NCI-H1092 (cell line): ENCODE data around the gene POPDC2.

Experiments used
- DNase-seq: peaks from one replicate; lab custom pipeline; 2025; lab: John Stamatoyannopoulos, UW

The POPDC2 gene

DNA sequence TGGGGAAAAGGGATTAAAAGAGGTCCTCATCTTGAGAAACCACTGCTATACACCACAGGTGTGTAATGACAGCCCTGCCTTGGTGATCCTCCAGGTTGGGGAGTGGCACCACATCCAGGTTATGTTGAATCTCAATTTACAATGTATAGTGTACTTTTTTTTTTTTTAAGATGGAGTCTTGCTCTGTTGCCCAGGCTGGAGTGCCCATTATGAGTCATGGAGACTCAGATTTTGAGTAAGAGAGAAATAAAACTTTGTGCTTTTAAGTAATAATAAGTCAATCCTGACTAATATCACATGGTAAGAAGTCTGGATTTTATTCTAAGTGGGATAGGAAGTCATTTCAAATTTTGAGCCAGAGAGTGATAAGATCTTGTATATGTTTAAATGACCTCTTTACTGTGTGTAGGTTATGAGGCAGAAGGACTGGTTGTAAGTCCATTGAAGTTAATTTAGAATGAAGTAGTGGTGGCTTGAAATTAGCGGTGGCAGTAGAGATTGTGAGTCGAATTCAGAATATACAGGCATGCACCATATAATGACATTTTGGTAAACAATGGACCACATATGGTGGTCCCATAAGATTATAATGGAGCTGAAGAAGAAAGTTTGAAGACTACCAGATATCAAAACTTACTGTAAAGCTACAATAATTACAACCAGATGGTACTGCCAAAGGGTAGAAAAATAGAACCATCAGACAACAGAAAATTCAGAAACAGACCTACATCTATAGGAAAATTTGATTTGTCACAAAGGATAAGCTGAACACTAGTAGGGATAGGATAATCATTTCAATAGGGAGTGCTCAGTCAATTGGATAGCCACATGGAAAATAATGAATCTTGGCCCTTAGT is 20.7 kb downstream of the POPDC2 start:
- DNase-seq = no peak

DNA sequence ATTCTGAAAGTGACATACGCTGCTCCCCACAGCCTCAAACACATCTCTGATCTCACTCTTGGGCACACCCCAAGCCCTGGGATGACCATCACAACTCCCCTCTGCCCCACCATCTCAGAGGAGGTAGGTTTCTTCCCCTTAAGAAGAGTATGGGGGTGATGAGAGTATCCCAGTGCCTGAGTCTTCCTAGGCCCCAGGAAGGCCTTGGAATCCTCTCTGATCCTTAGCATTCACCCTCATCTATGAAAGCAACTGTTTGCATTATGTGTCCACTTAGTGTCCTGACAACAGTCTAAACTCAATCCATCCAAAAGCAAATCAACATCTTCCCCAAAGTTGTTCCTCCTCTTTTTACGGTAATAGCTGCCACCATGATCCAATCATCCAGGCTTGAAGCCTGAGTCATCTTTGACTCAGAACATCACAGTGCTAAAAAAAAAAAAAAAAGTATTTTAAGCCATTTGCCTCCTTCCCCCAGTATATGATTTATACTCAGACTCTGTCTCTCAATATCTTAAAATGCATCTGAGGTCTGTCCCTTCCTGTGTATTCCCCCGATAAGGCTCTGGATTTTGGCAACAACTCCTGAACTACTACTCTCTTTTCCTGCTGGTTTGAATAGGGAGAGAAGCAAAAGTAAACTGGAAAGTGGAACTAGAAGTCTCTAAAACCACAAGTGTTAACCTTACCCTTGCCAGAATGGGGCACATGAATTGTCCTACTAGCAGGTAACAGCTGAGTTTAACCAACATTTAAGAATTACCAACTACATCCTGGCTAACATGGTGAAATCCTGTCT is 22.5 kb downstream of the POPDC2 start:
- DNase-seq = no peak

DNA sequence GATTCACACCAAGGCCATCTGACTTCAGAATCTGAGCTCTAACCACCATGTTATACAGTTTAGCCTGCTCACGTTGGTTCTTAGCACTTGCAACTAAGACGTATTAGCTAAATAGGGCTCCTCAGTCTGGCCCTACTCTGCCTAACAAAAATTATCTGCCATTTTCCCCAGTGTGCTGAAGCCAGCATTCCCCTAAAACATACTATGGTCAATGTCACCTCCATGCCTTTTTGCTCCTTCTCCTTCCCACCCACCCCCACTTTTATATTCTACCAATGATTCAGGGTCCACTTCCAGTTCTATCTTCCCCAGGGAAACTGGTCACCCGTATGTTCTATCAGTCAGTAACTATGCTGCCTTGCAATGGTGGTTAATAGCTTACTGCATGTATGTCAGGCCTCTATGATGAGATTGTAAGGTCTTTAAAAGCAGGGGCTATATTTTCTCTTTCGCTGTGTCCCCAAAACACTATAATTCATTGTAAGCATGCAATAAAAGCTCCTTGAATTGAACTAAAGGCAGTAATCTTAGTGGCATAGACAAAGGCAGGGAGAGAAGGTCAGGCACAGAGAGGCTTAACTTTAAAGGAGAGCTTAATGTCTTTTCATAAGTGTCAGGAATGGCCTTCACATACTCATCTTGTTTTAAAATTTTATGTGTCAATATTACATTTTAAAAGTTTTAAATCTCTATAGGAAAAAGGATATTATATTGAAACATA is 23.3 kb downstream of the POPDC2 start:
- DNase-seq = no peak

DNA sequence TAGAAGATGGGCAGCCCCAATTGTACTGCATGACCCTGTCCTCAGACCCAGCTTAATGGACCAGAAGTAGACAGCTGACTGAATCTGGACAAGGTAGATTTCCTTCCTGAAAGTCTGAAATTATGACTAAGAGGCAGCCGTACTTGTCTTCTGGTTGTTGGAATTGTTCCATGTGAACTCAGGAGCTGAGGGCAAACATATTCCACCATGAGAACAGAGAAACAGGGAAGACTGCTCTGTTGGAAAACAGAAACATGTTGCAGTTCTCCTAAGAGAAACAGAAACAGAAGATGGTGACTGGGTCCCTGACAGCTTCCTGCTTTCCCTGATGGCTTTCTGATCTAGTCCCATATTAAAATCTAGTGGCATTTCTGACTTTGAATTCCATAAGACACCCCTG is 24.1 kb downstream of the POPDC2 start:
- DNase-seq = no peak

DNA sequence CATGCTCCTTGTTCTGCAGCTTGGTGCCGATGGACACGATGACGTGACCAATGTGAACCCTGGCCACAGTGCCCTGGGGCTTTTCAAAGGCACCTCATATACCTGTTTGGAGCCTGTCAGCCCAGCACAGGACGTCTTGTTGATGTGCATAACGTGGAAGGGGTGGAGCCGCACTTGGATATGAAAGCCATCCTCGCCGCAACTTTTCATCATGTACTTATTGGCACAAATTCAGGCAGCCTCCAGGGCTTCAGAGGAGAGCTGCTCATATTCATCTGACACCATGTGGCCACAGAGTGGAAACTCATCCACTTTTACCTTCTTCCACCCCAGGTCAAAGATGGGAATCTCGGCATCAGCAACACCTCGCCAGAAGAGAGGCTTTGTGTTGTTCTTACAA is 24.7 kb downstream of the POPDC2 start:
- no peak for DNase-seq

DNA sequence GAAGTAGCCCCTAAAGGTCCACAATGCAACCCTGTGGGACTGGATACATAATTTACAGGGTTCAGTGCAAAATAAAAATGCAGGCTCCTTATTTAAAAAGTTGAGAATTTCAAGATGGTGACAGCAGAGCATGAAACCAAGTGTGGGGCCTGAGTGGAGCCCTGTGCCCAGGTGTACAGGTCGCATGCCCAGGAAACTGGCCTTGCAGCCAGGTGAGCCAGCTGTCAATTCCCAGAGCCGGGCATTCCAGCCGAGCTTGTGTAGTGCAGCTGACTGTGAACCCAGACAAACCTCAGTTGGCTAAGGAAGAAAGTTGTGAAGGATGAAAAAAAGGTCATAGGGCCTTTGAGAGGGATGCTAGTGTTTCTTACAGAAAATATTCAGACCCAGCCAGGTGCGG is 27.6 kb downstream of the POPDC2 start:
- no peak for DNase-seq

DNA sequence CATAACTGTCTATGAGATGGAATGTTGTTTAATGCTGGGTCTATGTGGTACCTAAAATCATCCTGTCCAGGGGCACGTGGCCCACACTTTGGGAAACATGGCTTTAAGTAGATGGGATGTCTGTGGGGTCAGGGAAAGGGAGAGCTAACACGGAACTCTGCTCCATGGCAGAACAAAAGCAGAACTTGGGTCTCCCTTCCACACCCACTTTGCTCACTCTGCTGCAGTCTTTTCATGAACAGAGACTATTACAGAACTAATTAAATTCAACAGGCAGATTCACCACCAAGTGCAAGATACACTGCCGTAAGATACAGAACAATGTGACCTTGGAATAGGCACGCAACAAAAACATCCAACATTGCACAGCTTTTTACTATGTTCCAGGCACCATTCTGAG is 28.2 kb downstream of the POPDC2 start:
- DNase-seq = no peak

DNA sequence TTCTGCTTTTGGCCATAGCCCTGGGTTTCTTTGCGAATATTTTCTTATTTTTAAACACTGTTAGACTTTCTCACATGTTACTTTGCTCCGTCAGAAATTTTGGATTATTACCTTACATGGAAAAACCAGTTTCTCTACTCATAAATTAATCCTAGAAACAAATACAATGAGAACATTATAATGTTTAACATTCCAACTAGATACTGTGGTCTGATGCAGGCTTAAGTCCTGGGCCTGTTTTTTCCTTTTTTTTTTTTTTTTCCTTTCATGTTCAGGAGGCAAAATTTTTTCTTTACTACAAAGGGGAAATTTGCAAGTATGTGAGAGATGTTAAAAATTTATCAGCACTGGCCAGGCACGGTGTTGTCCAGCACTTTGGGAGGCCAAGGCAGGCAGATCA is 28.9 kb downstream of the POPDC2 start:
- DNase-seq = no peak

DNA sequence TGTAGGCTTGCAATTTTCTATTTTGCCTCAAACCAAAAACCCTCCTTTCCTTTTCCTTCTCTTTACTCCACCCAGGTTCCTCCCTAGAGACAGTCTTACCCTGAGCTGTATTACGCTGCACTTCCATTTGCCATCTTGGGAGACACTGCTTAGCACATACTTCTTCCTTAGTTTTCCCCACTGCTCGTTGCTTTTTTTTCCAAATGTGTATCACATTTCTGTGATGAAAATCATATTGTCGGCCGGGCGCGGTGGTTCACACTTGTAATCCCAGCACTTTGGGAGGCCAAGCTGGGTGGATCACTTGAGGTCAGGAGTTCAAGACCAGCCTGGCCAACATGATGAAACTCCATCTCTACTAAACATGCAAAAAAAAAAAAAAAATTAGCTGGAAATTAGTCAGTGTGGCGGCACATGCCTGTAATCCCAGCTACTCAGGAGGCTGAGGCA is 29.5 kb downstream of the POPDC2 start:
- no peak for DNase-seq

DNA sequence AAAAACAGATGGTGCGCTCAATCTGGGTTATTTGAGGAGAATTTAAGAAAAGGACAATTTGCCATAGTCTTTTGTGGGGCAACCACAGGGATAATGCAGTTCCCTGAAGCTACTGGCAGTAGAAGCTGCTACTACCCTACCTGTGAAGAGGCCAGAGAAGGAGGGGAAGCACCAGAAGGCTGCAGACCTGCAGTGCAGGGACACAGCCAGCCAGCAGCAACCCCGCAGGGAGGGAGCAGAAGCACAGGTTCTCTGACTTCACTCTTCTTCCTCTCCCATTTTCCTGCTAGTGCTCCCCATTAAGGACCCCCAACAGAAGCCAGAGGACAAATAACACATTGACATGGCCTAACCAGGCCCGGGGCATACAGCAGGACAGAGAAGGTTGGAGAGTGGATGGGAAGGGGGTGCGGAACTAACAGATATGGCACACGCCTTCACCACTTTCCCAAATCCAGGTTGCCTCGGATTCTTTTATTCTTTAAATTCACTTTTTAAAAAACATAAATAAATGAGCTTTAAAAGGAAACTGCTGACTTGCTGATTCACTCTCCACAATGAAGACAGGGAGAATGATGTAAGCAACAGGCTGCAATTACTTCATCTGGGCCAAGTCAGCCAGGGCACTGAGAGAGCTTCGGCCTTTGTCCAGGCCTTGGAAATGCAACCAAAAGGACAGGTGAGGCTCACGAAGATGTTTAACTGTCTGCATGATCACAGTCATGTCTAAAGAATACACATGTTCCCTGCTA is 30.1 kb downstream of the POPDC2 start:
- no peak for DNase-seq

DNA sequence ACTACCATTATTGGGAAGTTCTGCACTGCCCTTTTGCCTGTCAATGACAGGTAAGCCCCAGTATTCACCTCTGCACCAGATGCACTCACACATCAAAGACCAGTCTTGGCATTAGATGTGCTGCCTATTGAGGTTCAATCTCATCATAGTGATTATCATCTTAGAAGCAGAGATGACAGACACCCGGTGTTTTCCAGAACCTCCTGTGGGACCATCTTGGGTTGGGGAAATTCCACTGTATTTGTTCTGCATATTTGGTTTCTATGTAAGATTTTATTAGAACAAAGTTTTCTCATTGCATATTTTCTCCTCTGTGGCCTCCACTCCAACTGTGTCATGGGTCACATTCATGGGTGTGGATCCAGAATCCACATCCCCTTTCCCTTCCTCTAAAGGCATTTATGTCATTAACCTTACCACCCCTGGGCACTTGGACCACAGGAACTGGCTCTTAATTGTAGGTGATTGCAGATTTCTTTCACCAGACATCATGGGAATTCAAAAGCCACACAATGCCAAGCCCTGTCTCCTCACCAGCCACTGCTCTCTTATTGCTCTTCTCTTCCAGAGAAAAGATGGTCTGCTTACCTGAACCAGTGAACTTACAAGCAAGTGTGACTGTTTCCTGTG is 31.5 kb downstream of the POPDC2 start:
- DNase-seq = no peak

DNA sequence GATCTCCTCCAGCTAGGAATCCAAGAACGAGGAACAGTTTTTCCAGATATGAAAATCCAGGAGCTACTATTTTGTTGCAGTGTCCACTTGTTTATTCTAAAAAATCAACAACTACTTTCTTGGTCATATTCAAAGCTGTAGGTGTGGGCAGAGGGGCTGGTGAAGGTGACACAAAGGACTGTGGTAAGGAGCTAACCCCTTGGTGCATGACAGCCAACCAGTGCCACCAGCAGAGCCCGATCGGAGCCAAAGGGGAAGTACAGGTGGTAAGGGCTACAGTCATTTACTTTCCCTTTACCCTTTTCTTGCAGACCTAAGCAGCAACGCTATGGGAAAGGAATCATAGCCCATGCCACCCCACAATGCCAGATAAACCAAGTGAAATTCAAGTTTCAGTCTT is 32.0 kb downstream of the POPDC2 start:
- DNase-seq = no peak

DNA sequence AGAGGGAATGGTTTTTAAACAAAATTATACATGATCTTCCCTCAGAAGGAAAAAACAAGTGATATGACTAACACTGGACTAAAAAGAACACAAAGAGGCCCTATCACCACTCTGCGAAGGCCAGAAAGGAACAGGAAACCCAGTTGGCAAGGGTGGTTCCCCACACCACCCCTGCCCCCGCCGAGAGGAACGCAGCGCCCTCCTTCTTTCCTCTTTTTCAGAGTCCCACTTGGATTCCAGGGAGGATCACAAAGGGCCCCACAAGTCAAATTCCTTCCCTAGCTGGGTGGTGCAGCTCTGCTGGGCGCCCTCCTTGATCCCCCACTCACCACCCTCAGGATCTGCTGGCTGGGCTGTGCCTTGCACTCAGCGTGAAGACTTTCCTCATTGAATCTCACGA is 32.9 kb downstream of the POPDC2 start:
- DNase-seq = no peak

DNA sequence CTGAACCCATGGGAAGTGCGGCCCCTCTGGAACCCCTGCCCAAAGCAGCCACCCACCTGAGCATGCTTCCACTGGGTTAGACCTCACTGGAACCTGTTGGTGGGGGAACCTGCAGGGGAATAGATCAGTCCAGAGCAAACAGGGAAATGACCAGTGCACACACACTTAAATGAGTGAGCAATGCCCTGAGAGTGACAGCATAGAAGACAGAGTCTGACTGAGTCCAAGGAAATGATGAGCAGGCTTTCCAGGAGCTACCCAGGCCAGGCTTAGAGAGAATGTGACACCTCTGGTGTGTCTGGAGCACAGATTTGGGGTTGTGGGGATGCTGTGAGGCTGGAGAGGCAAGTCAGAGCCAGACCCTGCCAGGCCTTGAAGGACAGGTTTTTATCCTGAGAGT is 34.2 kb downstream of the POPDC2 start:
- DNase-seq = no peak

DNA sequence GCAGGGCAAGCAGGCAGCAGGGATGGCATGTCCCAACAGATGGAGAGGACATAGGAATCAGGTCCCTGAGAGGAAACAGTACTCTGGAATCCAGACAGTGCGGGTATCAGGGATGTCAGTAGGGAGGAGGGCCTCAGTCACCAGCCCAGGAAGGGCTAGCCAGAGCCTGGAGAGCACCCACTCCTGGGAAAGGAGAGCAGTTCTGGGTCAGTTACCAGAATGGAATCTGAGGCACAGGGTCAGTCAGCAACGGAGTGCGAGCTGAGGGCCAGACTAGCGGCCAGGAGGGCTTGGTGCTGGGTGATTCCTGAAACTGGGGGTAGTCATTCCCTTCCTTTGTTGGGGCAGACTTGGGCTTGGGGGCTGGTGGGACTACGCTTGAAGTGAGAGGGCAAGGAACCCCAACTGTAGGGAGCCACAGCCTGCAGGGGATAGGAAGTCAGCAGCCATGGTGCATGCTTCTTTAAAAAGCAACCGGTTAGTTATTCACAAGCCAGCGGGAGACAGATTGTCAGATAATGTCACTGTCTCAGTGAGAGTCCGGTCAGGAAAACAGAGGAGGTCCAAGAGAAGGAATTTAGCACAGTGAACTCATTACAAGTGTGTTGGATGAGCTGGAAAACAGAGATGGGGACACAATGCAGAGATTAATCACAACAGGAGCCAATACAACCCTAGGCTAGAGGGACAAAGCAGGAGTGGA is 34.8 kb downstream of the POPDC2 start:
- no peak for DNase-seq

DNA sequence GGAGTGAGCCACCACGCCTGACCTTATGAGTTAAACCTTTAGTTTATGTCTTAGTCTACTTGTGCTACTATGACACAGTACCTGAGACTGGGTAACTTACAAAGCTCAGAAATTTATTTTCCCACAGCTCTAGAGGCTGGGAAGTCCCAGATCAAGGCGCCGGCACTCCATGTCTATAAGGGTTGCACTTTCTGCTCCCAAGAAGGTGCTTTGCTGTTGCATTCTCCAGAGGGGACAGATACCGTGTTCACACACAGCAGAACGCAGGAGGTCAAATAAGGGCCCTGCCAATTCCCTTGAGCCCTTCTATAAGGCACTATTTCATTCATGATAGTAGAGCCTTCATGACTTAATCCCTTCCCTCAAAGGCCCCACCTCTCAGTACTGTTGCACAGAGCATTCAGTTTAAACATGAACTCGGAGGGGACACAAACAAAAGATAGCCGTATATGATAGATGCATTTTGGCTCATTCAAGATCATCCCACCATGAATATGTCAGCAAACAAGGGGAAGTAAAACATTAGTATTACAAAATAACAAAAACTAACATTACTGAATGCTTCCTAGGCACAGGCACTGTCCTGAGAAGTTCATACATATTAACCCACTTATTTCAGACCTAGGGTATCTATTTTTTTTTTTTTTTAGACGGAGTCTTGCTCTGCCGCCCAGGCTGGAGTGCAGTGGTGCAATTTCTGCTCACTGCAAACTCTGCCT is 36.2 kb downstream of the POPDC2 start:
- no peak for DNase-seq

DNA sequence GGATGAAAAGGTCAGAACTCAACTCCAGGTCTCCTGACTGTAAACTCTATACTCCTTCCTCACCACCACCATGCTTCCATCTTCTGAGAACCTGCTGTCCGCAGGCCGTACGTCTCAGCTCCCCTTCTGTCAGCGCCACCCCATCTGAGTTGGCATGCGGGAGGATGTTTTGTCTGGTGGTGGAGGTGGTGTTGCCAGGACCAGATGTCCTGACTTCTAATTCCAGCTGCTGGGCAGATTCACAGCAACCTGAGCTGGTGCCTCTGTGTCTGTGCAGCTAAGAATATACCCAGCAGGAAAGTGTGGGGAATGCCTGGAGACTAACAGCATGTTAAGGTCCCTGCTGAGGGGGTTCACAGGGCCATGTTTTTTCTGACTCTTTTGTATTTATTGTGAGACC is 39.5 kb downstream of the POPDC2 start:
- DNase-seq = no peak

DNA sequence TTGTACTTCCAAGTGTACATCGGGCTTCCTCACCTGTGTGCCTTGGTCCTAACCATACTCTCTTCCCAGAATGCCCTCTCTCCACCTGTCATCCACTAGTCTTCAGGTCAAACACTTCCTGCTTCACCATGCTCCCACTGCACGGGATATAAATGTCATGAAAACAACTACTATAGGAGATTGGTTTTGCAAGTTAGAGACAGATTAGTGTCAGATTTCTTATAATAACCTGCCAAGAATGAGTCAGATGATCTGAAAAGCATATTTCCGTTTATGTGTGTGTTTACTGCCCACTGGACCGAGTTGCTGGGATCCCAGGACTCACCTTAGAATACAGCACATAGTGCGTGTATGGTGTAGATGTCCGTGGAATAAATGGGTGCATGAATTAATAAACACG is 41.3 kb downstream of the POPDC2 start:
- no peak for DNase-seq

DNA sequence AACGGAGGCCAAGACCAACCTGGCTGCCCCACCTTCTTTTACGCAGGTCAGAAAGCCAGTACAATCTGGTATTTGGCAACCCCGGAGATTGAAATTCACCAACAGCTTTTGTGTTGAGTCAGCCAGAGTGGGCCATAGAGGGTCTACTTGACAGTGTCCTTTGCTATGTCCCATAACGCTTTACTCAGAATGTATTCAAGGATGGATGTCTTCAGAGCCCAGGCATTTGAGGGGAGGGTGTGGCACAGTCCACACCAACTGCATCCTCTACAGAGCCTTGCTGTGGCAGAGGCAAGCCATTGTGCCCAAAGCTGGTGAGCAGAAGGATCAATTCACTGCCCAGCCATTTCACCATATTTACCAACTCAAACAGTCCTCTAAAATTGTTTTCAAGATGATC is 44.3 kb downstream of the POPDC2 start:
- DNase-seq = no peak

DNA sequence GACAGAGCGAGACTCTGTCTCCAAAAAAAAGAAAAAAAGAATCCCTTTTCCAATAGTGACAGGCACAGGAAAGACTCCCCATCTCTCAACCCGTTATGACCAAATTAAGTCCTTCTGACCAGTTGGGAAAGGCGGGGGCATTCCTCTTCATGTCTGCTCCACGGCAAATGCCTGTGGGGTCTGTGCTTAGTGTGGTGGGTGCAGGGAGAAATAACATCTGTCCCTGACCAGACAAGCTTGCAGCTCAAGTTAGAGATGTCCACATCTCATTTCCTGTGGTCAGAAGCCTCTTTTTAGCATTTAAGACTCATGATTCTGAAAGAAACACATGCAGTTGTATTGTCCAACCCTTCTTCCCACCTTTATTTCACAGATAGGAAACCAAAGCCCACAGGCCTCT is 46.5 kb downstream of the POPDC2 start:
- no peak for DNase-seq
